Measurements from ENCODE around the gene CACFD1.

CACFD1 gene

DNA sequence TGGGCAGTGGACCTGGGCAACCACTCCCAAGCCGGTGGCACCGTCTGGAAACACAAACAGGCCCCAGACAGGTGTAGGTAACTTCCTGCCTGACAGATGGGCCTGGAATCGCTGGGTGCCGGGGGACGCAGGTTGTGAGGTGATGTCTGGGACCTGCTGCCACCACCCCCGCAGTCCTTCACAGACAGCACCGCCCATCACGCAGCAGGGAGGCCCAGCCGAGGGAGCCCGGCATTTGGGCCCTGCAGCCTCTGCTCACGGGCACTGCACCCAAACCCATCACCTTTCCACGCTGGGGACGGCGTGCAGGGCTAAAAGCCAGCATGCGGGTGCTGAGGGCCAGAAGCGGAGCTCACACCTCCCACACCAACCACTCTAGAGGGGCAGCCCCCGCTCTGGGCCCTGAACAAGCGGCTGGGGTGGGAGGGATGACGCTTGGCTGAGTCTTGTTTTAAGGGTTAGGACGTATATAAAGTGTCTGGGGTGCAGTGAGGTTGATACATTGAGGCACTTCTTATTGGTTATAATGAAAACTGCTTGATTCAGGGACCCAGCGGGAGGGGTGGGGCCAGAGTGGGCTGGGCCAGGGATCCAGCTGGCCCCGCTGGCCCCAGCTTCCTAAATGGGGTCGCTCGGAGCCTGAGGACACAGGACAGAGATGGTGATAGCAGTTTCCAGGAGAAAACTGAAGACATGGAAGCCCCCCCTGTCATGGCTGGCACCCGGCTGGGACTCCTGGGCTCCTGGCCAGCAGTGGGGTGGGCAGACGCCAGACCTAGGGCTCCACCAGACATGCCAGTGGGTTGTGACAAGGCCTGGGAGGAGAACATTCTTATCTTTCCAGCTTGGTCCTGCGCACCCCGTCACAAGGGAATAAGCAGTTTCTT lies 53.7 kb downstream of the CACFD1 start:
- H3K4me3 ChIP-seq (ENCODE audit: low read length) = no peak overlapping the region
- no peaks in the 10 kb centered on the region for H3K9me3 ChIP-seq (ENCODE audit: control insufficient read depth, low read length)
- H3K36me3 ChIP-seq (ENCODE audit: control insufficient read depth, insufficient read depth, low read length) = no peaks in the 10 kb centered on the region
- H3K9ac ChIP-seq (ENCODE audit: low read length) = no peak overlapping the region
- H3K4me1 ChIP-seq (ENCODE audit: control insufficient read depth, insufficient read depth, low read length) = peaks cover 14% of the 10 kb centered on the region
- no peaks in the 10 kb centered on the region for H3K27me3 ChIP-seq (ENCODE audit: control insufficient read depth, insufficient read depth, low read length)

DNA sequence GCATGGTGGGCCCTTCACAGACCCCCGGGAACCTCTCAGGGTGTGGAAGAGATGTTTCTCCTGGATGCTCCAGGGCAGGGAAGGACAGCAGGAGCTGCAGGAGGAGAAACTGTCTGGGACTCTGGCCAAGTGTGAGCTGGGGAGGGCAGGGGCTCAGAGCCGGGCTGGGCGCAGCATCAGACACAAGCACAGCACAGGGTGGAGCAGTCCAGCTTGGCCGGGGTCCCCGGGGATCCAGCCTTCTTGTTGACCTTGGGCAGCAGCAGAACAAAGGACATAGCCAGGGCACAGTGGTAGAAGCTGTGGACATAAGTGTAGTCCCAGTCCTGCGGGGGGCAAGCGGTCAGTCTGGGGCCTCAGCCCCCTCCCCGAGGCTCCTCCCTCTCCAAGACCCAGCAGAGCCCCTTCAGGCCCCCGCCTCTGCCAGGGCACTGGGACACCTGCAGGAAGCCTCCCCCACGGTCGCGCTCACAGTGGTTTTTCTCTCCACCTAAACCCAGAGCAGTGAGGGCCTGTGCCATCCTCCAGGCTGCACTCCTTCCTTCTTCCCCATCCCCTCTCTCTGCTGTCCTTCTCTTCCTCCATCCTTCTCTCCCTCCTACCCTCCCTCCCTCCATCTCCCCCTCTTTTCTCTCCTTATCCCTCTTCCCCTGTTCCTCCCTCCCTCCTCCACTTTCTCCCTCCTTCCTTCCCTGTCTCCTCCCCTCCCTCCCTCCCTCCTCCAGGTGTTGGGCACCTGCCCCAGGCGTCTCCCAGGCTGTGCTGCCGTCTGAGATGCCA lies 54.9 kb downstream of the CACFD1 start:
- H3K4me1 ChIP-seq (ENCODE audit: control insufficient read depth, insufficient read depth, low read length) = peaks cover 6% of the 10 kb centered on the region
- no peak overlapping the region for H3K4me3 ChIP-seq (ENCODE audit: low read length)
- no peaks in the 10 kb centered on the region for H3K9me3 ChIP-seq (ENCODE audit: control insufficient read depth, low read length)
- no peak overlapping the region for H3K9ac ChIP-seq (ENCODE audit: low read length)
- no peaks in the 10 kb centered on the region for H3K36me3 ChIP-seq (ENCODE audit: control insufficient read depth, insufficient read depth, low read length)
- H3K27me3 ChIP-seq (ENCODE audit: control insufficient read depth, insufficient read depth, low read length) = no peaks in the 10 kb centered on the region

DNA sequence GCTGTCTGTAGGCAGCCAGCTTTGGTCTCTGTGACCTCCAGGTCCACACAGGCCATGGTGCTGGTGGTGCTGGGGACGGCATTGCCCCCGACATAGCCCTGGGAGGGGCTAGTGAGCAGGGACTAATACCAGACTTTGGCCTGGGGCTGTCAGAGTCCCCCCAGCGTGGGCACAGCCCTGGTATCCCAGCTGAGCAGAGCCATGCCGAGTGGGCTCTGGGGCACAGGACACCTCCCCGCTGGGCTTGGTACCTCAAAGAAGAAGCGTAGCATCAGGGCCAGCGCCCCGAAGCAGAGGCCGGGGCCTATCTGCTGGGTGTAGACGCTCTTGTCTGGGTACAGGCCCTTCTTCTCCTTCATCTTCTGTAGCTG lies 55.4 kb downstream of the CACFD1 start:
- peaks cover 3% of the 10 kb centered on the region for H3K4me1 ChIP-seq (ENCODE audit: control insufficient read depth, insufficient read depth, low read length)
- H3K27me3 ChIP-seq (ENCODE audit: control insufficient read depth, insufficient read depth, low read length) = no peaks in the 10 kb centered on the region
- no peak overlapping the region for H3K9ac ChIP-seq (ENCODE audit: low read length)
- no peak overlapping the region for H3K4me3 ChIP-seq (ENCODE audit: low read length)
- H3K36me3 ChIP-seq (ENCODE audit: control insufficient read depth, insufficient read depth, low read length) = no peaks in the 10 kb centered on the region
- H3K9me3 ChIP-seq (ENCODE audit: control insufficient read depth, low read length) = no peaks in the 10 kb centered on the region

GRCh38 chr9:133515615-133516255 lies 56.0 kb downstream of the CACFD1 start:
- peaks cover 3% of the 10 kb centered on the region for H3K4me1 ChIP-seq (ENCODE audit: control insufficient read depth, insufficient read depth, low read length)
- H3K27me3 ChIP-seq (ENCODE audit: control insufficient read depth, insufficient read depth, low read length) = no peaks in the 10 kb centered on the region
- H3K4me3 ChIP-seq (ENCODE audit: low read length) = no peak overlapping the region
- no peak overlapping the region for H3K9ac ChIP-seq (ENCODE audit: low read length)
- H3K36me3 ChIP-seq (ENCODE audit: control insufficient read depth, insufficient read depth, low read length) = no peaks in the 10 kb centered on the region
- H3K9me3 ChIP-seq (ENCODE audit: control insufficient read depth, low read length) = no peaks in the 10 kb centered on the region

- Histone ChIP-seq H3K36me3 (ENCODE audit: control insufficient read depth, insufficient read depth, low read length) (no peaks in the 10 kb centered on the region), H3K4me1 (ENCODE audit: control insufficient read depth, insufficient read depth, low read length) (peaks cover 3% of the 10 kb centered on the region), H3K9ac (ENCODE audit: low read length) (no peak overlapping the region)
Measured at GRCh38 chr9:133516256-133516960, 56.6 kb downstream of the CACFD1 start.

GRCh38 chr9:133516961-133517350 lies 57.2 kb downstream of the CACFD1 start:
- Histone ChIP-seq H3K9ac (ENCODE audit: low read length) (no peak overlapping the region), H3K36me3 (ENCODE audit: control insufficient read depth, insufficient read depth, low read length) (no peaks in the 10 kb centered on the region), H3K9me3 (ENCODE audit: control insufficient read depth, low read length) (no peaks in the 10 kb centered on the region), H3K27me3 (ENCODE audit: control insufficient read depth, insufficient read depth, low read length) (no peaks in the 10 kb centered on the region), H3K4me1 (ENCODE audit: control insufficient read depth, insufficient read depth, low read length) (peaks cover 3% of the 10 kb centered on the region), H3K4me3 (ENCODE audit: low read length) (no peak overlapping the region)

More at GRCh38 chr9:133516256-133516960, 56.6 kb downstream of the CACFD1 start:
- Histone ChIP-seq H3K27me3 (ENCODE audit: control insufficient read depth, insufficient read depth, low read length) (no peaks in the 10 kb centered on the region), H3K9me3 (ENCODE audit: control insufficient read depth, low read length) (no peaks in the 10 kb centered on the region), H3K4me3 (ENCODE audit: low read length) (no peak overlapping the region)

DNA sequence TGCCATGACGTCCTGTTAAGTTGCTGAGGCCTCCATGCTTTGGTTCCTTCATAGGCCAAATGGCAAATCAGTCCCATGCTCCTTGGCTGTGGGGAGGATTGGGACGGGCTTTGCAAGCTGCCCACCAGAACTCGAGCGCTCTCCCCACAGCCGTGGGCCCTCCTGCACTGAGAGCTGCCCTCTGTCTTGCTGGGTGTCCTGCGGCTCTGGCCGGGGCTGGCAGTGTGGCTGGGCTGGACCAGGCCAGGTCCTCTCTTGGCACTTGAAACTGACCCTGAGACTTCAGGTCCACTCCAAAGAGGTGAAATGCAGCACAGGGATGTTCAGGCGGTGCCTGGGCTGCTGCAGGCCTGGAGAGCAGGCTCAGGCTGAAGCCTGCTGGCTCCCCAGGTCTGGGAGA lies 57.9 kb downstream of the CACFD1 start:
- Histone ChIP-seq H3K9me3 (ENCODE audit: control insufficient read depth, low read length) (no peaks in the 10 kb centered on the region), H3K36me3 (ENCODE audit: control insufficient read depth, insufficient read depth, low read length) (no peaks in the 10 kb centered on the region), H3K4me1 (ENCODE audit: control insufficient read depth, insufficient read depth, low read length) (peaks cover 10% of the 10 kb centered on the region), H3K4me3 (ENCODE audit: low read length) (no peak overlapping the region), H3K27me3 (ENCODE audit: control insufficient read depth, insufficient read depth, low read length) (no peaks in the 10 kb centered on the region), H3K9ac (ENCODE audit: low read length) (no peak overlapping the region)

- Histone ChIP-seq H3K9ac (ENCODE audit: low read length) (no peak overlapping the region), H3K27me3 (ENCODE audit: control insufficient read depth, insufficient read depth, low read length) (no peaks in the 10 kb centered on the region), H3K9me3 (ENCODE audit: control insufficient read depth, low read length) (no peaks in the 10 kb centered on the region), H3K4me3 (ENCODE audit: low read length) (no peak overlapping the region), H3K4me1 (ENCODE audit: control insufficient read depth, insufficient read depth, low read length) (peaks cover 12% of the 10 kb centered on the region), H3K36me3 (ENCODE audit: control insufficient read depth, insufficient read depth, low read length) (no peaks in the 10 kb centered on the region)
Measured at GRCh38 chr9:133518200-133518599, 58.4 kb downstream of the CACFD1 start.

DNA sequence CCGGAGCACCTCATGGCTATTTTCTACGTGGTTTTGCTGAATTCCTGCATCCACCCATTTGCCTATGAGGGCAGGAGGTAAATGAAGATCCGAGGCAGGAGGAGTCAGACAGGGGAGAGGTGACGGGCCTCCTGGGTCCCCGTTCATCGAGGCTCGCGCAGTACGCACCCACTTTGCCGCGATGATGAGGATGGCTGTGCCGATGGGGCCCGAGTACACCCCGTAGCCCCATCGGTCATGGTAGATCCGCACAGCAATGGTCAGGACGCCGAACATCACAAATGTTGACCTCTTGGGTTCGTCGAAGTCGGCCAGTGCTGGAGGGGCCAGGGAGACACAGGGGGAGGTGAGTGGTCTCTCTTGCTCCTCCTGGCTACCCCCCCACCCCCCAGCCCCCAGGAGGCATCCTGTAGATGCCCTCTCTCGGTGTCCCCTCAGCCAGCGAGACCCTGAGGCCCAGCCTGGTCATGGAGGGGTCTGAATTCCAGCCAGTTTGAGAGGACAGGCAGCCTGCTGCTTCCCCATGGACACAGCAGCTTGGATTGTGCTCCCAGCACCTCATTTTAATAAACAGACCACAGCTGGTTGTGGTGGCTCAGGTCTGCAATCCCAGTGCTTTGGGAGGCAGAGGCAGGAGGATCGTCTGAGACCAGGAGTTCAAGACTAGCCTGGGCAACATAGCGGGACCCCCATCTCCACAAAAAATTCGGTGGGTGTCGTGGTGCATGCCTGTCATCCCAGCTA lies 59.1 kb downstream of the CACFD1 start:
- Histone ChIP-seq H3K4me1 (ENCODE audit: control insufficient read depth, insufficient read depth, low read length) (peaks cover 12% of the 10 kb centered on the region), H3K4me3 (ENCODE audit: low read length) (no peak overlapping the region), H3K27me3 (ENCODE audit: control insufficient read depth, insufficient read depth, low read length) (no peaks in the 10 kb centered on the region), H3K9ac (ENCODE audit: low read length) (no peak overlapping the region), H3K9me3 (ENCODE audit: control insufficient read depth, low read length) (no peaks in the 10 kb centered on the region), H3K36me3 (ENCODE audit: control insufficient read depth, insufficient read depth, low read length) (no peaks in the 10 kb centered on the region)

DNA sequence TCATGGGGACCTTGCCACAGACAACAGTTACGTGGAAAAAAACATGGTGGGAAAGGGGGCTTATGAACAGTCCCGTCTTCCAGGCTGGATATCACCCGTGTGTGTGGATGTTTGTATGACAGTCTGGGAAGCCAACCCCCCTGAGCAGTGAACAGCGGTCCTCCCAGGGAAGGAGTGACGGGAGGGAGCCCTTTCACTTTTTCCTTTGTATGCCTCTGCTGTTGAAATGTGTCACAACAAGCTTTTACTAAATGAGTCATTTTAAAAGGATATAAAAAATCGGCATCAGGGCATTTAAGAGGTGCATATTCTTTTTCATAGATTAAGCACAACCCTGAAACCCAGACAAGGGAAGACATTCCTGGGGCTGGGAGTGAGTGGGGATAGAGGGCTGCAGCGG lies 59.9 kb downstream of the CACFD1 start:
- Histone ChIP-seq H3K27me3 (ENCODE audit: control insufficient read depth, insufficient read depth, low read length) (no peaks in the 10 kb centered on the region), H3K9ac (ENCODE audit: low read length) (no peak overlapping the region), H3K36me3 (ENCODE audit: control insufficient read depth, insufficient read depth, low read length) (no peaks in the 10 kb centered on the region), H3K4me1 (ENCODE audit: control insufficient read depth, insufficient read depth, low read length) (peaks cover 9% of the 10 kb centered on the region), H3K9me3 (ENCODE audit: control insufficient read depth, low read length) (no peaks in the 10 kb centered on the region), H3K4me3 (ENCODE audit: low read length) (no peak overlapping the region)

DNA sequence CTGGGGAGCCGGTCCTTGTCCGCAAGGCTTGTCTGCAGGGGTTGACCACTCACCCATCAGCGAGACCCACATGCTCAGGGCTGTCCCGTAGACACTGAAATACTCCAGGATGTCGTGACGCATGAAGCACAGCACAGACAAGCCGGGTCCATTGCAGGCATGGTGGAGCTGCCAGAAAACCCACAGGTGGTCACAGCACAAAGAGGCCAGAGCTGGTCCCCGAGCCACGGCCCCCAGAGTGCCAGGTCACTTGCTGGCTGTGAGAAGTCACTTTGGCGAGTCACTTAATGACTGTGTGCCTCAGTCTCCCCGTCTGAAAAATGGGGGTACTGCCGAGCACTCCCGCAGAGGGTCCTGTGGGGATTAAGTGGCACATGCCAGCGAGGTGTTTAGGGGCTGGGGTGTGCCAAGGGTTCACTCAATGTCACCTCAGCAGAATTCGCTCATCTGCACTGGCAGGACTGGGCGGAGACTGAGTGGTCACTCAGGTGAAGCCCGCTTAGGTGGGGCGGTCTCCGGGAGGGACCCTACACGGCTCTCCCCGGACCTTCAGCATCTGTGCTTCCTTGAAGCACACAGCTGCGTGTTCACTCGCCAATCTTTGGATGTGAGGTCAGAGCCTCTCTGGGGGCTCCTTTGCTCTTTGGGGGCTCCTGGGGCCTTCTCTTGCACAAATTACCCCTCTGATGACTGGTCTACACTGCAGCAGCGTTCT lies 60.5 kb downstream of the CACFD1 start:
- no peaks in the 10 kb centered on the region for H3K9me3 ChIP-seq (ENCODE audit: control insufficient read depth, low read length)
- no peak overlapping the region for H3K4me3 ChIP-seq (ENCODE audit: low read length)
- no peaks in the 10 kb centered on the region for H3K36me3 ChIP-seq (ENCODE audit: control insufficient read depth, insufficient read depth, low read length)
- H3K4me1 ChIP-seq (ENCODE audit: control insufficient read depth, insufficient read depth, low read length) = peaks cover 9% of the 10 kb centered on the region
- no peak overlapping the region for H3K9ac ChIP-seq (ENCODE audit: low read length)
- H3K27me3 ChIP-seq (ENCODE audit: control insufficient read depth, insufficient read depth, low read length) = no peaks in the 10 kb centered on the region

All from mucosa of stomach (tissue), 1 donor.